Measurements from ENCODE around the gene RPL14.

DNA sequence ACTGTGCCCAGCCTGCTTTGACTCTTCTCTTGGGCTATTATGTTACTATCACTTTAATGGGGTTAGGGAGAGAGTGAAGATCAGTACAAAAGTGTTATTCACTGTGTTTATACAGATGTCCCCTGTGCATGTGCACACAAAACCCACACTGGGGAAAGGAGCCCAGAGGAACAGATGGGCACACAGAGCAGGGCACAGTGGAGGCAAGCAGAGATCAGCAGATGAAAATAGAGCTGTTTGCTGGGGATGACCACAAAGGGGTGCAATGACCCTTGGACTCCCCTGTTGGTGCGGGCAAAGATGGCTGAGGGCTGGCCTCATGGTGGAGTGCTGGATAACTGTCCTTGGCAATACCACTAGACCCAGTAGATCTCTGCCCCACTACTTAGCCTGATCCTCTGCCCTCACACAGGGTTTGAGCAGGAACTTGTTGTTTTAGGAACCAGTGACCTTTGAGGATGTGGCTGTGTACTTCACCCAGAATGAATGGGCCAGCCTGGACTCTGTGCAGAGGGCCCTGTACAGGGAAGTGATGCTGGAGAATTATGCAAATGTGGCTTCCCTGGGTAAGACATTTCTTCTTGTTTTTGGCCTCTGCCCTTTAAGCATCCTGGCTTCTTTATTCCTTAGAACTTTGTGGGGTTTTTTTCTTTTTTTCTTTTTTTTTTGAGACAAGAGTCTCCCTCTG, 54.0 kb downstream of the RPL14 start:
- TF ChIP-seq, protein P1, sequence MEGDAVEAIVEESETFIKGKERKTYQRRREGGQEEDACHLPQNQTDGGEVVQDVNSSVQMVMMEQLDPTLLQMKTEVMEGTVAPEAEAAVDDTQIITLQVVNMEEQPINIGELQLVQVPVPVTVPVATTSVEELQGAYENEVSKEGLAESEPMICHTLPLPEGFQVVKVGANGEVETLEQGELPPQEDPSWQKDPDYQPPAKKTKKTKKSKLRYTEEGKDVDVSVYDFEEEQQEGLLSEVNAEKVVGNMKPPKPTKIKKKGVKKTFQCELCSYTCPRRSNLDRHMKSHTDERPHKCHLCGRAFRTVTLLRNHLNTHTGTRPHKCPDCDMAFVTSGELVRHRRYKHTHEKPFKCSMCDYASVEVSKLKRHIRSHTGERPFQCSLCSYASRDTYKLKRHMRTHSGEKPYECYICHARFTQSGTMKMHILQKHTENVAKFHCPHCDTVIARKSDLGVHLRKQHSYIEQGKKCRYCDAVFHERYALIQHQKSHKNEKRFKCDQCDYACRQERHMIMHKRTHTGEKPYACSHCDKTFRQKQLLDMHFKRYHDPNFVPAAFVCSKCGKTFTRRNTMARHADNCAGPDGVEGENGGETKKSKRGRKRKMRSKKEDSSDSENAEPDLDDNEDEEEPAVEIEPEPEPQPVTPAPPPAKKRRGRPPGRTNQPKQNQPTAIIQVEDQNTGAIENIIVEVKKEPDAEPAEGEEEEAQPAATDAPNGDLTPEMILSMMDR (IDR thresholded peaks at IDR 0.05) = no peak
- TF ChIP-seq POLR2A (IDR thresholded peaks at IDR 0.05) = no peak

Measured in adrenal gland (tissue), 5 donors.